Fibroblast of mammary gland (primary cell): ENCODE results near the gene FUZ.

Experiments used
- DNase-seq: peaks from one replicate; pipeline ENCODE4 v3.0.0-alpha.2; 2010; ENCODE audit warnings: low read depth
- H3K4me3 ChIP-seq: 2 replicates; pipeline ENCODE4 v1.5.1; 2011; ENCODE audit warnings: low read depth, mild to moderate bottlenecking, low read length, moderate library complexity; ENCODE audit not compliant: control insufficient read depth
- TF ChIP-seq, protein P1 (sequence below): conservative IDR thresholded peaks from 2 replicates; pipeline ENCODE4 v1.5.1; 2011; ENCODE audit warnings: low read depth, low read length, inconsistent platforms; ENCODE audit not compliant: control insufficient read depth, insufficient read depth

Gene FUZ

DNA sequence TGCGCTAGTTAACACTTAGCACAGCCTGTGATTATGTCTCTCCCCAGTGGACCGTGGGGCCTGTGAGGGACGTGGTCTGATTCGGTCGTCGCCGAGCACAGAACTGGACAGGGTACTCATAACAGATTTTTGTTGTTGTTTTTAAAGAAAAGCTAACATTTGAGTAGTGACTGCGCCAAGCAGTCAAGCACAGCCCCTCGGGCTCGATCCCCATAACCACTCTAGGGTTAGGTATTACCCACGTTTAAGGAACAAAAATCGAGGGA lies 37.1 kb upstream of the FUZ start:
- peak overlapping the region; percentile 81 for H3K4me3 ChIP-seq
- TF ChIP-seq, protein P1, sequence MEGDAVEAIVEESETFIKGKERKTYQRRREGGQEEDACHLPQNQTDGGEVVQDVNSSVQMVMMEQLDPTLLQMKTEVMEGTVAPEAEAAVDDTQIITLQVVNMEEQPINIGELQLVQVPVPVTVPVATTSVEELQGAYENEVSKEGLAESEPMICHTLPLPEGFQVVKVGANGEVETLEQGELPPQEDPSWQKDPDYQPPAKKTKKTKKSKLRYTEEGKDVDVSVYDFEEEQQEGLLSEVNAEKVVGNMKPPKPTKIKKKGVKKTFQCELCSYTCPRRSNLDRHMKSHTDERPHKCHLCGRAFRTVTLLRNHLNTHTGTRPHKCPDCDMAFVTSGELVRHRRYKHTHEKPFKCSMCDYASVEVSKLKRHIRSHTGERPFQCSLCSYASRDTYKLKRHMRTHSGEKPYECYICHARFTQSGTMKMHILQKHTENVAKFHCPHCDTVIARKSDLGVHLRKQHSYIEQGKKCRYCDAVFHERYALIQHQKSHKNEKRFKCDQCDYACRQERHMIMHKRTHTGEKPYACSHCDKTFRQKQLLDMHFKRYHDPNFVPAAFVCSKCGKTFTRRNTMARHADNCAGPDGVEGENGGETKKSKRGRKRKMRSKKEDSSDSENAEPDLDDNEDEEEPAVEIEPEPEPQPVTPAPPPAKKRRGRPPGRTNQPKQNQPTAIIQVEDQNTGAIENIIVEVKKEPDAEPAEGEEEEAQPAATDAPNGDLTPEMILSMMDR = no peak
- DNase-seq = no peak

DNA sequence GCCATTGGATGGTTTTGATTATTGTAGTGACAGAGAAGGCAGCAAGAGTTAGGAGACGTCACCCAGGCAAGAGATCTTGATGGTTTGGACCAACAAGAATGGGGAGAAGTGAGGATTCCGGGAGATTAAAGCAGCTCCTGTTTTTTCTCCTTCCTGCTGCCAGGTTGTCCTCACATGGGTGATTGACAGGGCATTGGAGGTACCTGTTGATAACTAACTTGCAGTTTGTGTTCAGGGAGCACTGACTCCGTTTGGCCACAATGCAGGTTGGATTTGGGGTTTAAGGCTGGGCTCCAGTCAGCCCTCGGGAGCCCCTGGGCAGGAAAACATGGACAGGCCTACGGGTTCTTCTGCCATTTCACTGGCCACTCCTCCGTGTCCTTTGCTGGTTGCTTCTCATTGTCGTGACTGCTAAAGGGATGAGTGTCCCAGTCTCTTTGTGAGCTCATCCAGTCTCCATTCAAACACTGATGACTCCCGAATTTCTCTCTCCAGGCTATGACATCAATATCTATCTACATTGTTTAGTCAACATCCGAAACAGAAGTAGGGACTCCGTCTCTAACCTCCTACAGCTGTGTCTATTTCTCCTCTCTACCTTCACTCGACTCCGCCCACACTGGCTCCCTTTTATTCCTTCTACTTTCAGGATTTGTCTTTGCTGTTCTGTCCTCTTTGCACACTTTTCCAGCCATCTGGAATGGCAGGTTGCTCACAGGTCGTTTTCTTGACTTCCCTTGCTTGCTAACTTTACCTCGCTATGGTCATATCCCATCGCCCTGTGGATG lies 36.5 kb upstream of the FUZ start:
- TF ChIP-seq, protein P1 = no peak
- H3K4me3 ChIP-seq = peak overlapping the region; percentile 81
- no peak for DNase-seq

DNA sequence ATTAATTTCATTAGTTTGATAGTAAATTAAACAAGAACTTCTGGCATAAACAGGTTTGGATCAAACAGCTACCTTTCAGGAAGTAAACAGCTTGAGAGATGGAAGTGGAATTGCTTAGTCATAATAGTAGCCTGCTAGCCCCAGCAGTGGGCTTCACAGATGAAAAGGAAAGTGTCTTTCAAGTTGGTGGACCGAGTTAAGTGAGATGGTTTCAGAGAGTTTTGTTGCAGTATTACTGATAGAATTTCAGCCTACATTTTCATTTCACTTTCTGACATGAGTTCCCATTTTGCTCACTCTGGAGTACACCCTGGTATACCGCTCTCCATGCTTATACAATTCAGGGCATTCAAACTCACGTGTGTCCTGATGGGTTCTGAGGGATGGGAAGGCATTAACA lies 35.8 kb upstream of the FUZ start:
- no peak overlapping the region for H3K4me3 ChIP-seq
- no peak for DNase-seq
- TF ChIP-seq, protein P1 = no peak

DNA sequence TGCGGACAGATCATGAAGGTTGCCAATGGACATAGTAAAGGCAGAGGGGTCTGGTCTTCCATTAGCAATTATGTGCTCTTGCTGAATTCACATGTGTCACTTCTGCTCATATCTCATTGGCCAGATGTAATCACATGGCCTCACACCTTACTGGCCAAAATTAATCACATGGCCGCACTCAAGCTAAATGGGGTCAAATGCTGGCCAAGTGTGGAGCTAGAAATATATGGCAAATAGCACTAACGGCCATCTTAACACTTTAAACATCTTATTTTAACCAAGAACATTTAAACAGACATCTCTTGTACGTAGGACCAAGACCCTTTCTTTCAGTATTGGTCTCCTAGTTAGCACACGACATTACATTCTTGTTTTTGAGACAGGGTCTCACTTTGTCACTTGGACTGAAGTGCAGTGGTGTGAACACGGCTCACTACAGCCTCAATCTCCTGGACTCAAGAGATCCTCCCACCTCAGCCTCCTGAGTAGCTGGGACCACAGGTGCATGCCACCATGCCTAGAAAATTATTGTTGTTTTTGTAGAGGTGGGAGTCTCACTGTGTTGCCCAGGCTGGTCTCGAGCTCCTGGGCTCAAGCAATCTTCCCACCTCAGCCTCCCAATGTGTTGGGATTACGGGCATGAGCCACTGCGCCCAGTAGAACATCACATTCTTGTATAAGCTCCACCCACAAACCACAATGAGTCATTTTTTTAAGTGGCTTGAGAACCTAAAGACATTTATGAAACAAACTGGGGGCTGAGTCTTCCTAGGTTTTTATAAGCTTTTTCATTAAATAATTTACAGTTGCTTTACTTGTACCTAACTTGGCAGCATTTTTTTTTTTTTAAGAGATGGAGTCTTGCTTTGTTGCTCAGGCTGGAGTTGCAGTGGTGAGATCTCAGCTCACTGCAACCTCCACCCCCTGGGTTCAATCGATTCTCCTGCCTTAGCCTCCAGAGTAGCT lies 34.9 kb upstream of the FUZ start:
- H3K4me3 ChIP-seq = no peak overlapping the region
- DNase-seq = peak; percentile 93
- TF ChIP-seq, protein P1 = no peak

DNA sequence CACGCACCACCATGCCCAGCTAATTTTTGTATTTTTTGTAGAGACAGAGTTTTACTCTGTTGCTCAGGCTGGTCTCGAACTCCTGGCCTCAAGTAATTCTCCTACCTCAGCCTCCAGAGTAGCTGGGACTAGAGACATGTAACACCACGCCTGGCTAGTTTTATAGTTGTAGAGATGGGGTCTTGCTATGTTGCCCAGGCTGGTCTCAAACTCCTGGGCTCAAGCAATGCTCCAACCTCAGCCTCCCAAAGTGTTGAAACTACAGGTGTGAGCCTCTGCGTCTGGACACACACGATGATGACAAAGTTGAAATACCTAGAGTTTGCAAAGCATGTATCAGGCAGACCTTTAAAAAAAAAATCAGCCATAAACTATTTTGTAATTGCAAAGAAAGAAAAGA lies 33.3 kb upstream of the FUZ start:
- TF ChIP-seq, protein P1 = no peak
- no peak overlapping the region for H3K4me3 ChIP-seq

DNA sequence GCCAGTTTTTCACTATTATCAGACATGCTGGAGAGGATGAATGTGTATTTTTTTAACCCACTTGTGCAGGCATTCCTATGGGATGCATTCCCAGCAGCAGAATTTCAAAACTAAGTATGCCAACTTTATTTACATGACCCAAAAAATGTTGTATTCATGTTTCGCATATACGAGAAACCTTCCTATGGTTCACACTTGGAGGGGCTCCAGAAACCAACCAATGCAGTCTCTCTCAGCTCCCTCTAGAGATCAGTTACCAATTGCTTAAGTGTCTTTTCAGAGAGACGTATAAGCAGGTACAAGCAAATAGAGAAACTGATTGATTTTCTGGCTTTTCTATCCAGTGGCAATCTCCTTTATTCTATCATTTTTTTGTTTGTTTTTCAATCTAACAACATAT lies 32.3 kb upstream of the FUZ start:
- DNase-seq = no peak
- no peak overlapping the region for H3K4me3 ChIP-seq
- TF ChIP-seq, protein P1 = no peak

More for the DNA sequence above, 33.3 kb upstream of the FUZ start:
- no peak for DNase-seq
